GM12801 (cell line): Measurements from ENCODE around the gene GAGE12F.
"Not testable (repeated sequence)": the region's sequence is repeated elsewhere in the genome, so short reads cannot be mapped to it uniquely, and the experiment has no call there.

ENCODE experiments used
- CTCF ChIP-seq: IDR thresholded peaks from one replicate; pipeline ENCODE4 v1.5.1; 2011; ENCODE audit warnings: control low read depth; ENCODE audit not compliant: insufficient read length; ENCODE audit errors: extremely low read depth

GAGE12F gene

GRCh38 chrX:49560542-49560941 is at the start of gene GAGE12F:
TSS of gene GAGE12F (plus strand) at chrX:49560842. CDS start at chrX:49561997, 1,155 bp downstream.
- TF ChIP-seq CTCF, result not testable (repeated sequence)

GRCh38 chrX:49531877-49532276 is 28.8 kb upstream of the GAGE12F start, which contains the start of gene GAGE12C:
TSS of gene GAGE12C (plus strand) at chrX:49532177. CDS start at chrX:49533332, 1,155 bp downstream.
- TF ChIP-seq CTCF, result not testable (repeated sequence)

GRCh38 chrX:49541433-49541832 is 19.2 kb upstream of the GAGE12F start, which contains the start of gene GAGE12D:
TSS of gene GAGE12D (plus strand) at chrX:49541733. CDS start at chrX:49542888, 1,155 bp downstream.
- not testable (repeated sequence) for TF ChIP-seq CTCF

- TF ChIP-seq CTCF, result not testable (repeated sequence)
These were observed 9.7 kb upstream of the GAGE12F start, which contains the start of gene GAGE12E for GRCh38 chrX:49550989-49551388. TSS of gene GAGE12E (plus strand) at chrX:49551289. CDS start at chrX:49552444, 1,155 bp downstream.

GRCh38 chrX:49570100-49570499 is 9.5 kb downstream of the GAGE12F start, which contains the start of gene GAGE12G:
TSS of gene GAGE12G (plus strand) at chrX:49570400. CDS start at chrX:49571555, 1,155 bp downstream.
- TF ChIP-seq CTCF, result not testable (repeated sequence)

GRCh38 chrX:49579649-49580048 is 19.0 kb downstream of the GAGE12F start, which contains the start of gene GAGE12H:
TSS of gene GAGE12H (plus strand) at chrX:49579949. CDS start at chrX:49581104, 1,155 bp downstream.
- not testable (repeated sequence) for TF ChIP-seq CTCF

- not testable (repeated sequence) for TF ChIP-seq CTCF
These were observed 28.6 kb downstream of the GAGE12F start, which contains the start of gene GAGE2A for GRCh38 chrX:49589196-49589595. TSS of gene GAGE2A (plus strand) at chrX:49589496. CDS start at chrX:49590651, 1,155 bp downstream.
